ENCODE results near the gene STARD7.
"Not testable (repeated sequence)": the region's sequence is repeated elsewhere in the genome, so short reads cannot be mapped to it uniquely, and the experiment has no call there.

The STARD7 gene

GRCh38 chr2:96231316-96231715 is 22.7 kb upstream of the STARD7 start:
- no peaks in the 10 kb centered on the region for H3K4me1 ChIP-seq (ENCODE audit: control insufficient read depth, insufficient read depth, low read length)
- no peaks in the 10 kb centered on the region for H3K27me3 ChIP-seq (ENCODE audit: control insufficient read depth, insufficient read depth, low read length)
- H3K36me3 ChIP-seq (ENCODE audit: control insufficient read depth, insufficient read depth, low read length): no peaks in the 10 kb centered on the region
- H3K4me3 ChIP-seq (ENCODE audit: low read depth, low read length): no peak overlapping the region
- no peaks in the 10 kb centered on the region for H3K9me3 ChIP-seq (ENCODE audit: control insufficient read depth, insufficient read depth, low read length)
- no peak overlapping the region for H3K9ac ChIP-seq (ENCODE audit: low read depth, low read length)

- H3K4me3 ChIP-seq (ENCODE audit: low read depth, low read length): no peak overlapping the region
- no peak overlapping the region for H3K9ac ChIP-seq (ENCODE audit: low read depth, low read length)
- H3K4me1 ChIP-seq (ENCODE audit: control insufficient read depth, insufficient read depth, low read length): no peaks in the 10 kb centered on the region
- H3K36me3 ChIP-seq (ENCODE audit: control insufficient read depth, insufficient read depth, low read length): no peaks in the 10 kb centered on the region
- H3K9me3 ChIP-seq (ENCODE audit: control insufficient read depth, insufficient read depth, low read length): no peaks in the 10 kb centered on the region
- no peaks in the 10 kb centered on the region for H3K27me3 ChIP-seq (ENCODE audit: control insufficient read depth, insufficient read depth, low read length)
Measured at GRCh38 chr2:96225016-96225533, 16.4 kb upstream of the STARD7 start.

- not testable (repeated sequence) for H3K36me3 ChIP-seq (ENCODE audit: control insufficient read depth, insufficient read depth, low read length); H3K9me3 ChIP-seq (ENCODE audit: control insufficient read depth, insufficient read depth, low read length); H3K4me3 ChIP-seq (ENCODE audit: low read depth, low read length); H3K4me1 ChIP-seq (ENCODE audit: control insufficient read depth, insufficient read depth, low read length); H3K27me3 ChIP-seq (ENCODE audit: control insufficient read depth, insufficient read depth, low read length); H3K9ac ChIP-seq (ENCODE audit: low read depth, low read length)
Measured at GRCh38 chr2:96221106-96221505, 12.5 kb upstream of the STARD7 start.

- H3K9ac ChIP-seq (ENCODE audit: low read depth, low read length); H3K4me1 ChIP-seq (ENCODE audit: control insufficient read depth, insufficient read depth, low read length); H3K36me3 ChIP-seq (ENCODE audit: control insufficient read depth, insufficient read depth, low read length); H3K4me3 ChIP-seq (ENCODE audit: low read depth, low read length); H3K9me3 ChIP-seq (ENCODE audit: control insufficient read depth, insufficient read depth, low read length); H3K27me3 ChIP-seq (ENCODE audit: control insufficient read depth, insufficient read depth, low read length): not testable (repeated sequence)
Measured at GRCh38 chr2:96219959-96220358, 11.3 kb upstream of the STARD7 start.

- H3K4me3 ChIP-seq (ENCODE audit: low read depth, low read length): no peak overlapping the region
- H3K9ac ChIP-seq (ENCODE audit: low read depth, low read length): no peak overlapping the region
- H3K27me3 ChIP-seq (ENCODE audit: control insufficient read depth, insufficient read depth, low read length): no peaks in the 10 kb centered on the region
- no peaks in the 10 kb centered on the region for H3K9me3 ChIP-seq (ENCODE audit: control insufficient read depth, insufficient read depth, low read length)
- H3K36me3 ChIP-seq (ENCODE audit: control insufficient read depth, insufficient read depth, low read length): no peaks in the 10 kb centered on the region
- no peaks in the 10 kb centered on the region for H3K4me1 ChIP-seq (ENCODE audit: control insufficient read depth, insufficient read depth, low read length)
Measured at GRCh38 chr2:96218508-96219131, 10.0 kb upstream of the STARD7 start.

GRCh38 chr2:96214554-96214953 is 5.9 kb upstream of the STARD7 start:
- no peak overlapping the region for H3K9ac ChIP-seq (ENCODE audit: low read depth, low read length)
- H3K4me1 ChIP-seq (ENCODE audit: control insufficient read depth, insufficient read depth, low read length): peaks cover 4% of the 10 kb centered on the region
- H3K27me3 ChIP-seq (ENCODE audit: control insufficient read depth, insufficient read depth, low read length): no peaks in the 10 kb centered on the region
- no peak overlapping the region for H3K4me3 ChIP-seq (ENCODE audit: low read depth, low read length)
- no peaks in the 10 kb centered on the region for H3K36me3 ChIP-seq (ENCODE audit: control insufficient read depth, insufficient read depth, low read length)
- H3K9me3 ChIP-seq (ENCODE audit: control insufficient read depth, insufficient read depth, low read length): no peaks in the 10 kb centered on the region

GRCh38 chr2:96213379-96213778 is 4.8 kb upstream of the STARD7 start:
- no peak overlapping the region for H3K4me3 ChIP-seq (ENCODE audit: low read depth, low read length)
- H3K9ac ChIP-seq (ENCODE audit: low read depth, low read length): no peak overlapping the region
- H3K4me1 ChIP-seq (ENCODE audit: control insufficient read depth, insufficient read depth, low read length): peaks cover 5% of the 10 kb centered on the region
- no peaks in the 10 kb centered on the region for H3K27me3 ChIP-seq (ENCODE audit: control insufficient read depth, insufficient read depth, low read length)
- no peaks in the 10 kb centered on the region for H3K9me3 ChIP-seq (ENCODE audit: control insufficient read depth, insufficient read depth, low read length)
- H3K36me3 ChIP-seq (ENCODE audit: control insufficient read depth, insufficient read depth, low read length): no peaks in the 10 kb centered on the region

- no peak overlapping the region for H3K4me3 ChIP-seq (ENCODE audit: low read depth, low read length)
- H3K27me3 ChIP-seq (ENCODE audit: control insufficient read depth, insufficient read depth, low read length): no peaks in the 10 kb centered on the region
- H3K9ac ChIP-seq (ENCODE audit: low read depth, low read length): no peak overlapping the region
- no peaks in the 10 kb centered on the region for H3K9me3 ChIP-seq (ENCODE audit: control insufficient read depth, insufficient read depth, low read length)
- H3K4me1 ChIP-seq (ENCODE audit: control insufficient read depth, insufficient read depth, low read length): peaks cover 5% of the 10 kb centered on the region
- H3K36me3 ChIP-seq (ENCODE audit: control insufficient read depth, insufficient read depth, low read length): peaks cover 4% of the 10 kb centered on the region
Measured at GRCh38 chr2:96212339-96212738, 3.7 kb upstream of the STARD7 start.

- Histone ChIP-seq H3K9me3 (ENCODE audit: control insufficient read depth, insufficient read depth, low read length) (no peaks in the 10 kb centered on the region), H3K27me3 (ENCODE audit: control insufficient read depth, insufficient read depth, low read length) (no peaks in the 10 kb centered on the region), H3K4me3 (ENCODE audit: low read depth, low read length) (peak overlapping the region; percentile 92), H3K36me3 (ENCODE audit: control insufficient read depth, insufficient read depth, low read length) (peaks cover 4% of the 10 kb centered on the region), H3K9ac (ENCODE audit: low read depth, low read length) (peak overlapping the region; percentile 76), H3K4me1 (ENCODE audit: control insufficient read depth, insufficient read depth, low read length) (peaks cover 14% of the 10 kb centered on the region)
Measured at GRCh38 chr2:96209729-96210085, 1.1 kb upstream of the STARD7 start.

GRCh38 chr2:96209011-96209728 is 543 bp upstream of the STARD7 start:
- H3K27me3 ChIP-seq (ENCODE audit: control insufficient read depth, insufficient read depth, low read length): no peaks in the 10 kb centered on the region
- H3K36me3 ChIP-seq (ENCODE audit: control insufficient read depth, insufficient read depth, low read length): peaks cover 4% of the 10 kb centered on the region
- H3K4me3 ChIP-seq (ENCODE audit: low read depth, low read length): peak overlapping the region; percentile 92
- H3K9ac ChIP-seq (ENCODE audit: low read depth, low read length): peak overlapping the region; percentile 76
- H3K4me1 ChIP-seq (ENCODE audit: control insufficient read depth, insufficient read depth, low read length): peaks cover 14% of the 10 kb centered on the region
- no peaks in the 10 kb centered on the region for H3K9me3 ChIP-seq (ENCODE audit: control insufficient read depth, insufficient read depth, low read length)

GRCh38 chr2:96207774-96208142 is 869 bp downstream of the STARD7 start:
- Histone ChIP-seq H3K4me1 (ENCODE audit: control insufficient read depth, insufficient read depth, low read length) (peaks cover 14% of the 10 kb centered on the region), H3K9me3 (ENCODE audit: control insufficient read depth, insufficient read depth, low read length) (no peaks in the 10 kb centered on the region), H3K36me3 (ENCODE audit: control insufficient read depth, insufficient read depth, low read length) (peaks cover 4% of the 10 kb centered on the region), H3K4me3 (ENCODE audit: low read depth, low read length) (peak overlapping the region; percentile 92), H3K9ac (ENCODE audit: low read depth, low read length) (peak overlapping the region; percentile 94), H3K27me3 (ENCODE audit: control insufficient read depth, insufficient read depth, low read length) (no peaks in the 10 kb centered on the region)

GRCh38 chr2:96207073-96207773 is 1.4 kb downstream of the STARD7 start:
- H3K9ac ChIP-seq (ENCODE audit: low read depth, low read length): peak overlapping the region; percentile 94
- no peaks in the 10 kb centered on the region for H3K27me3 ChIP-seq (ENCODE audit: control insufficient read depth, insufficient read depth, low read length)
- peaks cover 4% of the 10 kb centered on the region for H3K36me3 ChIP-seq (ENCODE audit: control insufficient read depth, insufficient read depth, low read length)
- peak overlapping the region; percentile 92 for H3K4me3 ChIP-seq (ENCODE audit: low read depth, low read length)
- H3K9me3 ChIP-seq (ENCODE audit: control insufficient read depth, insufficient read depth, low read length): no peaks in the 10 kb centered on the region
- H3K4me1 ChIP-seq (ENCODE audit: control insufficient read depth, insufficient read depth, low read length): peaks cover 14% of the 10 kb centered on the region
